Natural killer cell (primary cell): ENCODE measurements around the gene RUNX1. TPM values are rescaled to one million over a fixed set of nuclear protein-coding genes. Genes with fewer than 3 reads are reported as not detected.

Experiments
- ATAC-seq, 3 donors: fragments of 150-1000 bp in 2 of 3; fragments of 200-7000 bp in 1 of 3; cut with Tn5 transposase; 1 replicate in 1 of 3; 2 replicates in 2 of 3; pipeline ENCODE4 v1.10.0; 2021; ENCODE audit warnings: mild to moderate bottlenecking in 2 of 3, moderate library complexity in 2 of 3
- DNase-seq, 2 donors: peaks; one replicate each; pipeline versions ENCODE4 v3.0.0 to v3.0.0-alpha.2; 2013 to 2021; ENCODE audit warnings: mixed read lengths in 1 of 2
- H3K27ac ChIP-seq: one replicate; pipeline ENCODE4 v1.5.1; 2013; ENCODE audit warnings: mild to moderate bottlenecking, low read length
- H3K27me3 ChIP-seq: one replicate; pipeline ENCODE4 v1.6.1; 2013; ENCODE audit warnings: low read length; ENCODE audit not compliant: control insufficient read depth, insufficient read depth
- H3K36me3 ChIP-seq: one replicate; pipeline ENCODE4 v1.6.1; 2013; ENCODE audit warnings: low read length; ENCODE audit not compliant: control insufficient read depth, insufficient read depth
- H3K4me1 ChIP-seq: one replicate; pipeline ENCODE4 v1.6.1; 2013; ENCODE audit warnings: low read length; ENCODE audit not compliant: control insufficient read depth, insufficient read depth
- H3K4me3 ChIP-seq: one replicate; pipeline ENCODE4 v1.5.1; 2013; ENCODE audit warnings: low read length
- H3K9me3 ChIP-seq: one replicate; pipeline ENCODE4 v1.6.1; 2013; ENCODE audit warnings: low read length; ENCODE audit not compliant: control insufficient read depth, insufficient read depth
- H3K27ac Mint-ChIP-seq, 2 donors: one replicate each; pipeline ENCODE4 v1.8.0; 2022; ENCODE audit warnings: mild to moderate bottlenecking in 2 of 2, mixed read lengths in 2 of 2, moderate library complexity in 1 of 2
- H3K27me3 Mint-ChIP-seq, 2 donors: one replicate each; pipeline ENCODE4 v1.8.0; 2022; ENCODE audit warnings: low read depth in 2 of 2, mixed read lengths in 2 of 2
- H3K36me3 Mint-ChIP-seq: one replicate; pipeline ENCODE4 v1.8.0; 2022; ENCODE audit warnings: mixed read lengths
- H3K4me1 Mint-ChIP-seq, 2 donors: one replicate each; pipeline ENCODE4 v1.8.0; 2022; ENCODE audit warnings: mixed read lengths in 2 of 2
- H3K4me3 Mint-ChIP-seq: one replicate; pipeline ENCODE4 v1.8.0; 2022; ENCODE audit warnings: mild to moderate bottlenecking, moderate library complexity, mixed read lengths
- H3K9me3 Mint-ChIP-seq, 2 donors: one replicate each; pipeline ENCODE4 v1.8.0; 2022; ENCODE audit warnings: mixed read lengths in 2 of 2
- CTCF ChIP-seq: fragments of 200-600 bp; IDR thresholded peaks from one replicate; pipeline ENCODE4 v1.8.0; 2022; ENCODE audit warnings: antibody characterized with exemption
- WGBS: methylation state at CpG from one replicate; pipeline ENCODE4 v1.1.7; 2013; ENCODE audit warnings: missing lambda C conversion rate; ENCODE audit not compliant: insufficient coverage; 5-methylcytosine and 5-hydroxymethylcytosine counted together
- intact Hi-C: fragments of 100-400 bp; cut with micrococcal nuclease; formaldehyde crosslinking; loops from one replicate; pipeline ENCODE4 v1.14.2; 2022
- total RNA-seq, 4 donors: library from RNA; stranded (reverse); fragments of 120-200 nt in 1 of 4; gene quantifications; one replicate each; pipeline versions ENCODE4 v1.2.3 to v1.2.4, GENCODE V29; 2013 to 2022

RUNX1 gene
- total RNA-seq, 3 donors from 2014 or later (not counting 1 experiment from before 2014, with no cell fraction given): 62.1 to 171 (median 98.2) TPM

DNA sequence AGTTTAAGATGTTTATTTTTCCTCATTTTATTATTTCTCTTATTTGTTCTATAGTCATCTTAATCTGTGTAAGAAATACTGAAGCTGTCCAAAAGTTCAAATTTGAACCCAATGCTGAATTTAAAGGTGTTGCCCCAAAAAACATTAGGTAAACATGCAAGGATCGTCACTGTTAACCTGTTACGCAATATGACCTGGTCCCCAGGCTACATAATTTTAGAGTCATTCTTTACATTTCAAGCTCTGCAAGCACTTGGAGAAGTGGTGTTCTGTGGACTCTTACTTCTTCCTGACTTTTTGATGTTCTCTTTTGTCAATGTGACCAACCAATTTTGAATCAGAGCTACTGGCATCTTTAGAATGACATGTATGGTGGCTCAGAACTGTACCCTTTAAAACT is 274.4 kb downstream of the RUNX1 start:
- Mint-ChIP-seq H3K4me3 (no peak overlapping the region), H3K36me3 (no peaks in the 10 kb centered on the region), H3K27me3 (peaks cover 8 to 51% of the 10 kb centered on the region in 2 donors), H3K9me3 (no peaks in the 10 kb centered on the region), H3K27ac (no peak overlapping the region), H3K4me1 (no peaks in the 10 kb centered on the region)
- Histone ChIP-seq H3K4me1 (no peaks in the 10 kb centered on the region), H3K27ac (no peak overlapping the region), H3K36me3 (no peaks in the 10 kb centered on the region), H3K9me3 (no peaks in the 10 kb centered on the region), H3K4me3 (no peak overlapping the region), H3K27me3 (no peaks in the 10 kb centered on the region)
- intact Hi-C loops: no loop called here
- no peak for ATAC-seq
- WGBS: 83% methylated on average over 2 of the region's 2 CpGs
- DNase-seq: no peak
- no peak for TF ChIP-seq CTCF

DNA sequence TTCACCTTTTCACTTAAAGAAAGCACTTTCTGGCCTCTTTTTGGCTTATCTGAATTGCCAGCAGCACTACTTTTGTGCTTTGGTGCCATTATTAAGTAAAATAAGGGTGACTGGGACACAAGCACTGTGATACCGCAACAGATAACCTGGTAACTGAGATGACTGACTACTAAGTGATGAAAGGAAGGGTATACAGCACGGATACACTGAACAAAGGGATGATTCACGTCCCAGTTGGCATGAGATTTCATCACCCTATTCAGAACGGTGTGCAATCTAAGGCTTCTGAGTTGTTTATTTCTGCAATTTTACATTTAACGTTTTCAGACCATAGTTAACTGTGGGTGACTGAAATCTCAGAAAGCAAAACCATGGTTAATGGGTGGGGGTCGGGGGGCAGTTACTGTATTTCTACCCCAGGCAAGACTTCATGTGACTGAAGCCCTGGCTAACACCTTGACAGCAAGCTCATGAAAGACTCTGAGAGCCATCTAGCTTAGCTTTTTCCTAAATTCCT is 277.5 kb downstream of the RUNX1 start:
- DNase-seq (no peak), ATAC-seq (no peak)
- peaks cover 12 to 48% of the 10 kb centered on the region in 2 donors for H3K27me3 Mint-ChIP-seq
- intact Hi-C loops: no loop called here
- no peak overlapping the region for H3K27ac ChIP-seq
- WGBS: 81% methylated on average over 6 of the region's 6 CpGs
- H3K4me1 Mint-ChIP-seq: no peaks in the 10 kb centered on the region
- no peaks in the 10 kb centered on the region for H3K36me3 Mint-ChIP-seq
- H3K9me3 Mint-ChIP-seq: no peaks in the 10 kb centered on the region
- H3K4me3 Mint-ChIP-seq: no peak overlapping the region
- no peaks in the 10 kb centered on the region for H3K27me3 ChIP-seq
- no peak overlapping the region for H3K27ac Mint-ChIP-seq
- TF ChIP-seq CTCF: no peak
- H3K9me3 ChIP-seq: no peaks in the 10 kb centered on the region
- no peak overlapping the region for H3K4me3 ChIP-seq
- no peaks in the 10 kb centered on the region for H3K36me3 ChIP-seq
- no peaks in the 10 kb centered on the region for H3K4me1 ChIP-seq

GRCh38 chr21:34770576-34770975 is 278.5 kb downstream of the RUNX1 start:
- Mint-ChIP-seq H3K27me3 (peaks cover 12 to 38% of the 10 kb centered on the region in 2 donors), H3K36me3 (no peaks in the 10 kb centered on the region), H3K4me1 (no peaks in the 10 kb centered on the region), H3K4me3 (no peak overlapping the region), H3K9me3 (no peaks in the 10 kb centered on the region), H3K27ac (no peak overlapping the region)
- Histone ChIP-seq H3K27me3 (no peaks in the 10 kb centered on the region), H3K36me3 (no peaks in the 10 kb centered on the region), H3K27ac (no peak overlapping the region), H3K4me1 (no peaks in the 10 kb centered on the region), H3K4me3 (no peak overlapping the region), H3K9me3 (no peaks in the 10 kb centered on the region)
- no peak for DNase-seq
- no peak for ATAC-seq
- no peak for TF ChIP-seq CTCF
- 88% methylated on average over 4 of the region's 4 CpGs for WGBS
- intact Hi-C loops: no loop called here

GRCh38 chr21:34768326-34768725 is 280.8 kb downstream of the RUNX1 start:
- TF ChIP-seq CTCF: no peak
- ATAC-seq (no peak), DNase-seq (no peak)
- Mint-ChIP-seq H3K36me3 (no peaks in the 10 kb centered on the region), H3K9me3 (no peaks in the 10 kb centered on the region), H3K27me3 (peaks cover 4 to 18% of the 10 kb centered on the region in 2 donors), H3K4me3 (no peak overlapping the region), H3K27ac (no peak overlapping the region), H3K4me1 (no peaks in the 10 kb centered on the region)
- H3K4me3 ChIP-seq: no peak overlapping the region
- intact Hi-C loops: no loop called here
- no peaks in the 10 kb centered on the region for H3K36me3 ChIP-seq
- no peaks in the 10 kb centered on the region for H3K9me3 ChIP-seq
- H3K4me1 ChIP-seq: no peaks in the 10 kb centered on the region
- no peaks in the 10 kb centered on the region for H3K27me3 ChIP-seq
- no peak overlapping the region for H3K27ac ChIP-seq
- WGBS: 97% methylated on average over 3 of the region's 3 CpGs
